NCI-H1694 treated with DMSO at 0.1 percent for 48 hours (cell line): Measurements from ENCODE around the gene TMEM63B.
A peak's percentile ranks its signal among the peaks of the same experiment; 100 is the strongest.
"Not testable (repeated sequence)": the region's sequence is repeated elsewhere in the genome, so short reads cannot be mapped to it uniquely, and the experiment has no call there.

ENCODE experiments used
- DNase-seq: peaks from one replicate; lab custom pipeline; 2025; lab: John Stamatoyannopoulos, UW

Gene TMEM63B

GRCh38 chr6:44127186-44128019 is at the start of gene TMEM63B, which contains the start of gene MRPL14:
Gene TMEM63B (plus strand): TSS chr6:44127554. CDS start chr6:44134585, 7,031 bp downstream.
Gene MRPL14 (minus strand): TSS chr6:44127452. CDS start chr6:44116611, 10,841 bp downstream.
- peak; percentile 38 for DNase-seq

DNA sequence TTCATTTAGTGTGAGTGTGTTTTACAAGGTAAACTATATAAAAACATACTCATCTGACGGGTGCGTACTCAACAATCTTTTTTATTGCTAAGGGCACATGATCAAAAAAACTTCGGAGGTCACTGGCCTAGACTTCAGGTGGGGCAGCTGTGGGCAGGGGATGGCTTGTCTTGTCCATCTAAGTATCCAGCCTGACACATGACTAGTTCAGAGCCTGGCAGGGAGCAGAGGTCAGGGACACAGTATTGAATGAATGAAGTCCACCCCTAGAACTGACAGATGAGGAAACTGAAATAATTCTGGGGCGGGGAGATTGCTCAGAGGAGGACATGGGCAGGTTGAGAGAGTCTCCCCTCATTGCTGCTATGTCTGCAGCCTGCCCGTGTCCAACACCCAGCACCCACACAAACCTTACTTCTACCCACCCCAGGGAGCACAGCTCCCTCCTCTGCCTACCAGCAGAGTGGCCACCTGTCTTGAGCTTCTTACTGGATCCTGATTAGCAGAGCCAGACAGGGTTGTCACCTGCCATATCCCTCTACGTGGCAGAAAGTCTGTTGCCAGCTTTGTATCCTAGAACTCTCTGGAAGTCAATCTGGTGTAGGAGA is 49.0 kb upstream of the TMEM63B start:
- DNase-seq, result no peak

DNA sequence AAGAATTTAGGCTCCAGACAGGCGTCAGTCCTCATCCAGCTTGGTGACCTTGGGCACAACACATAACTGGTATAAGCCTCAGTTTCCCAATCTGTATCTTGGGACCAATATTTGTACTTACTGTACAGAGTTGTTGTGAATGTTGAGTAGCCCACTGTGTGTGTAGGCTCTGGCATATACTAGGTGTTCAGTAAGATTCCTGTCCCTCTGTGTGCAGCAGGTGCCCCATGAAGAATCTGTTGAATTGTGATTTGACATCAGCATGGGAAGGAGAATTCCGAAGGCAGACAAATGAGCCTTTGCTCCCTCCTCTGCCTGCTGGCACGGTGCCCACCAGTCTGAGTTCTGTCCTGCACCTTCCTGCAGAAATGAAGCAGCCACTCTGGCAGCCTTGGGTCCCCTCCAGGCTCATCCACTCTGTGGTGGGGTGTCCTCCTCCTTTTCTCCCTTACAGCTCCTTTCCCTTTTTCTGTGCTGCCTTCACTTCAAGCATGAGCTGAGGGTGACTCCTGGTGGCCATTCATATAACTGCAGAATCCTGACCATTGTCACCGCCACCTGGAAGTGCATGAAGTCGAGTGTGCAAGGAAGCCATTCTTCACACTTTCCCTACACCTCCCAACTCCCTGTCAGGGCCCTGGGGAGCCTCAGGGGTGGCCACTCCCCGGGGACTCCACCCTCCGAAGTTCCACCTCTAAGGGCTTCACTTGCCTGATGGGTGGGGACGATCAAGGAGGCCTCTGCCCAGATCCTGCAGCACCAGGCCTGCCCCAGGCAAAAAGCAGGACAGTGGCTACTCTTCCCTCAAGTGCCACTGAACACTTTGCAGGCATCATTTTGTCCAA is 48.3 kb upstream of the TMEM63B start:
- no peak for DNase-seq

DNA sequence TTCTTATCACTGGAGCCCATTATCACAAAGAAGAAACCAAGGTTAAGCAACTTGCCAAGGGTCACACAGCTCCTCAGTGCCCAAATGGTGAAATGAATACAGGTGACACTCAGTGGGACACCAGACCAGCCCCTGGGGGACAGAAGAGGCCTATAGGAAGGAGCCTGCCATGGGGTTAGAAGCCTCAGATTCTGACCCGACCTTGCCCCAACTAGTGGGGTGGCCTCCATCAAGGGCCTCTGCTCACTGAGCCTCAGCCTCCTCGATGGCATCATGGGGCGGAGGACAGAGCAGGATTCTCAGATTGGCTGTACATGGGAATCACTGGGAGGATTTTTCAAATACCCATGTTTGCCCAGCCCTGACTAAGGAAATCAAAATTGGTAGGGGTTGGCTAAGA is 47.7 kb upstream of the TMEM63B start:
- DNase-seq, result no peak

DNA sequence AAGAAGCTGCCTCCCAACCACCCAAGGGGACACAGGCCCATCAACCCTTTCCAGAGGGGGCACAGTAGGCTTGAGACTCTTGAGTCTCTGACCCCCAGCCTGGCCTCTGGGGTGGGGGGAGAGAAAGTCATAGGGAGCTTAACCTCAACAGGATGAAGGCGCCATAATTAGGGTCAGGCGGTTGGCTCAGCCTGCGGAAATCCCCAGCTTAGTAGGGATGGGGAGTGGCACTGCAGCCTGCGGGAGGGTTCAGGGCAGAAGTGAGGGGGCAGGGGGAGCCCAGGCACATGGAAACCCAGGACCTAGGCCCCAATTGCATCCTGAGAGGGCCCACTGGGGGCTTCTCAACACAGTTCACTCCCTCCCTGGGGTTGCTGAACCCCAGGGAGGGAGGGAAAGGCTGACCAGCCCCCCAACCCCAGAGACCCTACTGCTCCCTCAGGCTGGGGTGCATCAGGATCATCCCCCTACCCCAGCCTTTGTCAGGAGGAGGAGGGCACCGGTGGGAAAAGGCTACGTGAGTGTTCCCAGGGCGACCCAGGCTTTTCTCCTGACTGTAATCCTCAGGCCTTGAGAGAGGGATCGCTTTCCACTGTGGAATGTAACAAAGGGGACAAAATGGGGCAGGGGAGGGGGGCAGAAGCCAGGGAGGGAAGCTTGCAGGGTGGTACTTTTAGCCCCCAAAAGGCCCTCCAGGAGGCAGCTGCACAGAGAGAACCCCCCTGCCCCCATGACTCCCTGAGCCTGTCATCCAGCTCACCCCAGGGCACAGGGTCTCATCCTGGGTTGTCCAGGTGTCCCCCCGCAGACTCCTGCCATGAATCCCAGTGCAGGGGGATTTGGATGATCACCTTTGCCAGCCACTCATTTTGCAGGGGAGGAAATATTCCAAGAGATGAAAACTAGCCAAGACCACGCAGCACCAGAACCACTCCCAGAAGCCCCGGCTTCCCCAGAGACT is 46.5 kb upstream of the TMEM63B start:
- no peak for DNase-seq

GRCh38 chr6:44081753-44082152 is 45.6 kb upstream of the TMEM63B start:
- no peak for DNase-seq

- no peak for DNase-seq
Measured at GRCh38 chr6:44082872-44083321, 44.5 kb upstream of the TMEM63B start.

DNA sequence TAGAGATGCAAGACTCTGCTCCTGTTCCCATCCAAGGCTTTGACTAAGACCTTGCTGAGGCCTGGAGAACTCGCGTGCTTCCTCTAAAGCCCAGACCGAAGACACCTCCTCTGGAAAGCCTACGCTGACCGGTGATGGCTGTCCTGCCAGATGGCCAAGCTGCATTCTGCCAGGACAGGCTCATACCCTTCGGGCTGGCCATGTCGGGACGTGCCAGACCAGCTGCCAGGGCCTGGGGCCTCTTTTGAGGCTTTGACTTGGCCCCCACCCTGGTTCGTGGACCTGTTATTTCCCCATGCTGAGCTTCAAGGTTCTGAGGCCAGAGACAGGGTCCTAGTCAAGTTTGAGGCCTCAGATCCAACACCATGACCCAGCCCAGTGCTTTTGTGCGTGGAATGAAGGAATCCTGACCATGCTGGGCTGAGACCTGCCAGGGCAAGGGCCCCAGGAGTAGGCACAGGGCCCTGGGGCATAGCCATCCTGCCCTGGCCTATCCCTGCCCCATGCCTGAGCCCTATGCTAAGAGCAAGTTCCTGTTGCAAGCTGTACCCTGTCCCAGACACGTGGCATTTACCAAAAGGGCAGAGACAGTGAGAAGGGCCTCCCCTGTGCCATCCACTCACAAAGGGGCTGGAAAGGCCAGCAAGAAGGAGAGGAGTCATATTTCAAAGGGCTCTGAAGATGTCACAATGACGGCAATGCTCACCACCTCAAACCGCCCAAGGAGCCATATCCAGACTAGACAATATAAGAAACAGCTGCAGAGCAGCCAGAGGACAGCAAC is 42.9 kb upstream of the TMEM63B start:
- no peak for DNase-seq

GRCh38 chr6:44085219-44085618 is 42.1 kb upstream of the TMEM63B start:
- no peak for DNase-seq

GRCh38 chr6:44086931-44087574 is 40.3 kb upstream of the TMEM63B start:
- DNase-seq, result no peak

DNA sequence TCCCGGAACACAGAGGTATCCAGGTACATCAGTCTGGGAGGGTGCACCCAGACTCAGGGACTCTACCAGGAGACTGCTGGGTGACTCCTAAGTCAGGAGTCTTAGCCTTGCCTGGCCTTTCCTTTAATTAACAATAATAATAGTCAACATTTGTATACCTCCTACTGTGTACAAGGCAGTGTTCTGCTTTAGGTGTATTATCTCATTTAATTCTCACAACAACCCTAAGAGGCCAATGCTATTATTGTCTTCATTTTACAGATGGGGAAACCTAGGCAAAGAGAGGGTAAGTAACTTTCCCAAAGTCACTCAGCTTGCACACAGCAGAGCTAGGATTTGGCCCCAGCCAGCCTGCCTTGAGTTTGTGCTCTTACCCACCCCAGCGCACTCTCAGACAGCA is 39.7 kb upstream of the TMEM63B start:
- no peak for DNase-seq

GRCh38 chr6:44088827-44089590 is 38.3 kb upstream of the TMEM63B start:
- no peak for DNase-seq

- no peak for DNase-seq
Measured at GRCh38 chr6:44090465-44090864, 36.9 kb upstream of the TMEM63B start.

DNA sequence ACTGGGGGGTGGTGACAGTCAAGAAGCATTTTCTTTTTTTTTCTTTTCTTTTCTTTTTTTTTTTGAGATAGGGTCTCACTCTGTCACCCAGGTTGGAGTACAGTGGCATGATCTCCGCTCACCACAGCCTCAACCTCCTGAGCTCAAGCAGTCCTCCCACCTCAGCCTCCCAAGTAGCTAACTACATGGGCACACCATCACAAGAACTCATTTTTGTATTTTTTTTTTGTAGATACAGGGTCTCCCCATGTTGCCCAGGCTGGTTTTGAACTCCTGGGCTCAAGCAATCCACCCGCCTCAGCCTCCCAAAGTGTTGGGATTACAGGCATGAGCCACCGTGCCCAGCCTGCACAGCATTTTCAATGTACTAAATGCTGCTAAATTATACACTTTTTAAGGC is 36.0 kb upstream of the TMEM63B start:
- not testable (repeated sequence) for DNase-seq

DNA sequence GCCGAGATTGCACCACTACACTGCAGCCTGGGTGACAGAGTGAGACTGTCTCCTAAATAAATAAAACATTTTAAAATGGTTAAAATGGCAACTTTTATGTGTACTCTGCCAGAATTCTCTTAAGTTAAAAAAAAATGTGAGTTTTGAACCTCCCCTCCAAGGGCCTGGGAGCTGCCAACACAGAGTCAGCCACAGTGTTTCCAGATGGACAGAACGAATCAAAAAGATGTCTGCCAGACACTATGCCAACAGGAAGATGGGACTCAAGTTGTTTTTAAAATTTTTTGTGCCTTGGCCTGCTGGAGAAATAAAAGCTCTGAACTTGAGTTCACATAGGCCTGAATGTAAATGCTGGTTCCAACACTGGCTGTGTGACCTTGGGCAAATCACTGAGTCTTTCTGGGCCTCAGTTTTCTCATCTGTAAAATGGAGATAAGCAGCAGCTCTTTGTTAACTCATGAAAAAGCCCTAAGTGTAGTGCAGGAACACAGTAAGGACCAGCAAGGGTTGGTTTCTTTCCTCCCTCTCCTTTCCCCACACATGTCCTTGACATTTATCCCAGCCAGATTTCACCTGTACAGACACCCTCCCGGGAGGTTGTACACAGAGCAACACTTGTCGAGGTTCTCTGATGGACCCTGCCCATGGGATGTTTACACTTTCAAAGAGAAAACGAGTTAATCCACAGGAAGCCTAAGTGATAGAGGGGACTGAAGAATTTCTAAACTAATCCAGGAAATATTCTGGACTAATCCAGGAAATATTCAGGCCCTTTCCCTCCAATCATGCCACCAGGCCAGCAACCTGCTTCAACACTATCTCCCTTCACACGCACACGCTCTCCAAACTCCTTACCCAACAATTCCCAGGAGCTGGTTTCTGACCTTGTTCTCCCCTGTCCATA is 35.1 kb upstream of the TMEM63B start:
- DNase-seq, result no peak

- no peak for DNase-seq
Measured at GRCh38 chr6:44093066-44093465, 34.3 kb upstream of the TMEM63B start.

- no peak for DNase-seq
Measured at GRCh38 chr6:44093750-44094402, 33.5 kb upstream of the TMEM63B start.
